Common myeloid progenitor, CD34-positive (primary cell): Measurements from ENCODE around the gene IGSF9B.

Experiments
- CTCF ChIA-PET: fragments of 350-600 bp; sonication (Branson Sonifier 250); formaldehyde crosslinking; loops from one replicate; lab custom pipeline; 2021; ENCODE audit warnings: antibody characterized with exemption; lab: Charles Lee
- POLR2A ChIA-PET: fragments of 350-600 bp; sonication (Branson Sonifier 250); formaldehyde crosslinking; loops from one replicate; lab custom pipeline; 2021; ENCODE audit warnings: antibody characterized with exemption; lab: Charles Lee
- DNase-seq, 3 donors: peaks; one replicate each; pipeline versions ENCODE4 v3.0.0 to v3.0.0-alpha.2; 2013
- H3K27ac ChIP-seq, 2 experiments: 1 replicate in 1 of 2; 2 replicates in 1 of 2; pipeline ENCODE4 v1.7.0; 2013; ENCODE audit warnings: inconsistent platforms in 2 of 2, low read length in 2 of 2, mild to moderate bottlenecking in 2 of 2, low read depth in 1 of 2, moderate library complexity in 1 of 2; ENCODE audit not compliant: severe bottlenecking in 2 of 2, insufficient read depth in 1 of 2, poor library complexity in 1 of 2
- H3K27me3 ChIP-seq, 5 experiments: replicated peaks in 2 of 5; 1 replicate in 3 of 5; 2 replicates in 2 of 5; pipeline versions ENCODE4 v1.6.1 to v1.7.0; 2013; ENCODE audit warnings: low read length in 4 of 5, mild to moderate bottlenecking in 2 of 5, moderate library complexity in 2 of 5, inconsistent platforms in 1 of 5; ENCODE audit not compliant: insufficient read depth in 5 of 5, control insufficient read depth in 4 of 5
- H3K36me3 ChIP-seq, 4 experiments: 1 replicate in 2 of 4; 2 replicates in 2 of 4; pipeline versions ENCODE4 v1.6.1 to v1.7.0; 2013; ENCODE audit warnings: low read length in 3 of 4, control low read depth in 1 of 4, mild to moderate bottlenecking in 1 of 4; ENCODE audit not compliant: control insufficient read depth in 4 of 4, insufficient read depth in 4 of 4
- H3K4me1 ChIP-seq, 4 experiments: 1 replicate in 3 of 4; 2 replicates in 1 of 4; pipeline versions ENCODE4 v1.6.1 to v1.7.1; 2013; ENCODE audit warnings: low read length in 3 of 4, mild to moderate bottlenecking in 3 of 4, control low read depth in 1 of 4, inconsistent platforms in 1 of 4, moderate library complexity in 1 of 4; ENCODE audit not compliant: control insufficient read depth in 4 of 4, insufficient read depth in 4 of 4; ENCODE audit errors: control extremely low read depth in 1 of 4
- H3K4me3 ChIP-seq, 7 experiments: 1 replicate in 4 of 7; 2 replicates in 3 of 7; pipeline versions ENCODE4 v1.5.1 to v1.7.0; 2013; ENCODE audit warnings: mild to moderate bottlenecking in 7 of 7, low read length in 6 of 7, moderate library complexity in 6 of 7, inconsistent platforms in 2 of 7, low read depth in 2 of 7, control low read depth in 1 of 7; ENCODE audit not compliant: insufficient read depth in 4 of 7, control insufficient read depth in 1 of 7; ENCODE audit errors: extremely low read depth in 1 of 7
- H3K9me3 ChIP-seq, 5 experiments: 1 replicate in 4 of 5; 2 replicates in 1 of 5; pipeline versions ENCODE4 v1.6.1 to v1.7.1; 2013; ENCODE audit warnings: low read length in 4 of 5, mild to moderate bottlenecking in 2 of 5, inconsistent platforms in 1 of 5, low read depth in 1 of 5, moderate library complexity in 1 of 5; ENCODE audit not compliant: control insufficient read depth in 4 of 5, insufficient read depth in 2 of 5; ENCODE audit errors: control extremely low read depth in 1 of 5
- WGBS: methylation state at CpG from one replicate; pipeline ENCODE4 v1.1.5; 2013; ENCODE audit not compliant: insufficient coverage; 5-methylcytosine and 5-hydroxymethylcytosine counted together

The IGSF9B gene

DNA sequence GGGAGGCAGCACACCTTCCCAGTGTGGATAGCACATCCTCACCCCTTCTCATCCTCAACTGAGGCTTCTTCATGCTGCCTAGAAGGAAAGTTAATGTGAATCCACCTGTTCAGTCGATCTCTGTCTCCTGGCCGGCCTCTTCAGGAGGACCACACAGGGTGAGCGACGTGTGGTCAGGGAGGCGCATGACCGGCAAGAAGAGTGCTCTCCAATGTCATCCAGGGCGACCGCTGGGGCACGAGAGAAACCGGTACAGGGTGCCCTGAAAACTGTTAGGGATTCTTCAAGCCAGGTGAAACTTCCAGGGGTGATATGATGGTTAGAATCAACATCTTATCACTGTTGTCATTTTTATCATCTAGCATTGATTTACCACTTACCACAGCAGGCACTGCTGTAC, 43.0 kb downstream of the IGSF9B start:
- Histone ChIP-seq H3K4me3 (no peak overlapping the region), H3K36me3 (no peaks in the 10 kb centered on the region), H3K9me3 (no peaks in the 10 kb centered on the region), H3K4me1 (peaks cover 0 to 7% (median under 1%) of the 10 kb centered on the region in 4 experiments), H3K27ac (no peak overlapping the region), H3K27me3 (peaks cover 0 to 26% (median 7%) of the 10 kb centered on the region in 5 experiments)
- CTCF ChIA-PET, result no interaction called here
- WGBS, result 97% methylated on average over 10 of the region's 10 CpGs
- POLR2A ChIA-PET, result no interaction called here
- DNase-seq, result no peak

GRCh38 chr11:133911171-133911570, 45.6 kb downstream of the IGSF9B start:
- CTCF ChIA-PET, result interaction anchor here (0.6 to 2.1 kb wide), 2 partner anchors 16 to 244 kb away, joined by 3 to 8 read pairs; no protein-coding TSS in a partner anchor

GRCh38 chr11:133910101-133910500, 46.7 kb downstream of the IGSF9B start:
- WGBS, result 93% methylated on average over 14 of the region's 14 CpGs

More at GRCh38 chr11:133911171-133911570, 45.6 kb downstream of the IGSF9B start:
- no peaks in the 10 kb centered on the region for H3K9me3 ChIP-seq
- no peaks in the 10 kb centered on the region for H3K36me3 ChIP-seq
- H3K4me1 ChIP-seq, result no peaks in the 10 kb centered on the region
- DNase-seq, result peak in 2 of 3 donors; percentile 24 to 26
- POLR2A ChIA-PET, result no interaction called here
- peaks cover 0 to under 1% (median 0%) of the 10 kb centered on the region in 5 experiments for H3K27me3 ChIP-seq
- no peak overlapping the region for H3K4me3 ChIP-seq
- 100% methylated on average over 3 of the region's 3 CpGs for WGBS
- no peak overlapping the region for H3K27ac ChIP-seq

GRCh38 chr11:133908827-133909226, 47.9 kb downstream of the IGSF9B start:
- peaks cover 0 to 1% (median 0%) of the 10 kb centered on the region in 5 experiments for H3K27me3 ChIP-seq
- H3K27ac ChIP-seq, result no peak overlapping the region
- H3K4me1 ChIP-seq, result no peaks in the 10 kb centered on the region
- 98% methylated on average over 13 of the region's 16 CpGs for WGBS
- DNase-seq, result no peak
- ChIA-PET CTCF (no interaction called here), POLR2A (no interaction called here)
- H3K9me3 ChIP-seq, result no peaks in the 10 kb centered on the region
- no peak overlapping the region for H3K4me3 ChIP-seq
- H3K36me3 ChIP-seq, result no peaks in the 10 kb centered on the region

More at GRCh38 chr11:133910101-133910500, 46.7 kb downstream of the IGSF9B start:
- POLR2A ChIA-PET, result no interaction called here
- DNase-seq, result no peak
- H3K4me3 ChIP-seq, result no peak overlapping the region
- H3K4me1 ChIP-seq, result no peaks in the 10 kb centered on the region
- CTCF ChIA-PET, result no interaction called here
- H3K27me3 ChIP-seq, result no peaks in the 10 kb centered on the region
- no peaks in the 10 kb centered on the region for H3K36me3 ChIP-seq
- H3K9me3 ChIP-seq, result no peaks in the 10 kb centered on the region
- no peak overlapping the region for H3K27ac ChIP-seq

DNA sequence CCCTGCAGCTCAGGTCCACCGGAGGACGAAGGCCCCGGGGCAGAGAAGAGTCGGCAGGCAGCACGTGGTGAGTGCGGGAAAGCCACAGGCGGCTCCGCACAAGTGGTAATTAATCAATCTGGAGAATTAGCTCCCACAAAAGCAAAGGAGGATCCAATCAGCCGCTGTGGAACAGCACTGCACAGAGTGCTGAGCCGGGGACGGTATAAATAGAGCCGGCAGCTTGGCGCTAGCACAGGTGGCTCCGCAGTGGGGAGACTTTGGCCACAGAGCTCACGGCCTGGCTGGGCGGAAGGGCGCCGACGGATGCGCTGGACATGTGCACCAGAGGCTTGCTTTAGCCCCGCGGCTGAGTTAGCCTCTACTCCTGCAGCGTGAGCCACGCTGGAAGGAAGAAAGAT, 48.9 kb downstream of the IGSF9B start:
- H3K4me3 ChIP-seq, result no peak overlapping the region
- ChIA-PET CTCF (no interaction called here), POLR2A (no interaction called here)
- WGBS, result 98% methylated on average over 20 of the region's 24 CpGs
- H3K9me3 ChIP-seq, result no peaks in the 10 kb centered on the region
- peaks cover 0 to 1% (median 0%) of the 10 kb centered on the region in 5 experiments for H3K27me3 ChIP-seq
- H3K36me3 ChIP-seq, result no peaks in the 10 kb centered on the region
- no peak for DNase-seq
- H3K4me1 ChIP-seq, result no peaks in the 10 kb centered on the region
- no peak overlapping the region for H3K27ac ChIP-seq

DNA sequence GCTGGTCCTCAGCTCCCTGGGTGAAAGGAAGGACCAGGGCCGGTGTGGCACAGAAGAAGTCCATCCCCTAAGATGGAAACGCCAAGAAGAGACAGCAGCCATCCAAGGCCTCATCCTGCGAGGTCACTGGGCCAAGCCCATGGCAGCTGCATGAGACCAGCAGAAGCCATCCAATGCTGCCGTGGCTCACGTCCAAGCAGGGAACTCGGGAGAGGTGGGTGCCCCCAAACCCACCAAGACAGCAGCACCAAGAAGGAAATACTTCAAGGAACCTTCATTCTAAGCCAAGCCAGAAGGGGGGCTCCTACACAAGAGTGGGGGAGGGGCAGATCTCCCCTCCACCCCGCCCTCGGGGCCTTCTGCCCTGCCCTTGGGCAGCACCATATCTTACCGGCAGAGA, 49.6 kb downstream of the IGSF9B start:
- 96% methylated on average over 8 of the region's 9 CpGs for WGBS
- POLR2A ChIA-PET, result no interaction called here
- CTCF ChIA-PET, result no interaction called here
- Histone ChIP-seq H3K27me3 (peaks cover 0 to 1% (median 0%) of the 10 kb centered on the region in 5 experiments), H3K9me3 (no peaks in the 10 kb centered on the region), H3K4me3 (no peak overlapping the region), H3K36me3 (no peaks in the 10 kb centered on the region), H3K27ac (no peak overlapping the region), H3K4me1 (no peaks in the 10 kb centered on the region)
- no peak for DNase-seq

GRCh38 chr11:133906746-133907145, 50.0 kb downstream of the IGSF9B start:
- no peak for DNase-seq
- H3K4me3 ChIP-seq, result no peak overlapping the region
- H3K9me3 ChIP-seq, result no peaks in the 10 kb centered on the region
- H3K27me3 ChIP-seq, result peaks cover 0 to 1% (median 0%) of the 10 kb centered on the region in 5 experiments
- ChIA-PET POLR2A (no interaction called here), CTCF (no interaction called here)
- no peaks in the 10 kb centered on the region for H3K4me1 ChIP-seq
- no peaks in the 10 kb centered on the region for H3K36me3 ChIP-seq
- over 99% methylated on average over 12 of the region's 13 CpGs for WGBS
- H3K27ac ChIP-seq, result no peak overlapping the region
